Neuronal stem cell (in vitro differentiated cells): ENCODE results near the gene AVL9.

ENCODE experiments used
- DNase-seq: peaks from one replicate; pipeline ENCODE4 v3.0.0-alpha.2; 2013; ENCODE audit warnings: low spot score
- H2AFZ ChIP-seq: one replicate; pipeline ENCODE4 v1.6.1; 2013; ENCODE audit warnings: mild to moderate bottlenecking, low read length, inconsistent platforms
- H2AK5ac ChIP-seq: 2 replicates; pipeline ENCODE4 v1.6.1; 2013; ENCODE audit warnings: low read depth, mild to moderate bottlenecking, inconsistent platforms, low read length, moderate library complexity, mixed read lengths
- H2BK120ac ChIP-seq: 2 replicates; pipeline ENCODE4 v1.6.1; 2013; ENCODE audit warnings: low read depth, mild to moderate bottlenecking, inconsistent platforms, low read length, moderate library complexity, mixed read lengths
- H2BK12ac ChIP-seq: one replicate; pipeline ENCODE4 v1.6.1; 2013; ENCODE audit warnings: low read length, inconsistent platforms
- H2BK15ac ChIP-seq: 2 replicates; pipeline ENCODE4 v1.6.1; 2013; ENCODE audit warnings: mild to moderate bottlenecking, low read length, inconsistent platforms, mixed read lengths
- H2BK5ac ChIP-seq: one replicate; pipeline ENCODE4 v1.6.1; 2013; ENCODE audit warnings: inconsistent platforms, mild to moderate bottlenecking, low read length, moderate library complexity
- H3K14ac ChIP-seq: one replicate; pipeline ENCODE4 v1.6.1; 2013; ENCODE audit warnings: low read length, inconsistent platforms
- H3K18ac ChIP-seq: 2 replicates; pipeline ENCODE4 v1.6.1; 2013; ENCODE audit warnings: low read length, inconsistent platforms
- H3K23ac ChIP-seq: 2 replicates; pipeline ENCODE4 v1.6.1; 2013; ENCODE audit warnings: low read depth, mild to moderate bottlenecking, mixed read lengths, low read length, inconsistent platforms; ENCODE audit not compliant: poor library complexity
- H3K27ac ChIP-seq: replicated peaks from 3 replicates; pipeline ENCODE4 v1.5.1; 2013; ENCODE audit warnings: low read length, inconsistent platforms
- H3K27me3 ChIP-seq, 3 experiments: 2 replicates each; pipeline ENCODE4 v1.6.1; 2013; ENCODE audit warnings: low read length in 3 of 3, mild to moderate bottlenecking in 2 of 3, inconsistent platforms in 1 of 3, low read depth in 1 of 3, mixed read lengths in 1 of 3, moderate library complexity in 1 of 3; ENCODE audit not compliant: control insufficient read depth in 3 of 3, insufficient read depth in 3 of 3
- H3K36me3 ChIP-seq, 2 donors: replicated peaks in 1 of 2; 2 replicates each; pipeline ENCODE4 v1.6.1; 2013; ENCODE audit warnings: low read length in 2 of 2; ENCODE audit not compliant: control insufficient read depth in 2 of 2, insufficient read depth in 2 of 2
- H3K4ac ChIP-seq: 2 replicates; pipeline ENCODE4 v1.6.1; 2013; ENCODE audit warnings: inconsistent platforms, mild to moderate bottlenecking, low read length, moderate library complexity
- H3K4me1 ChIP-seq, 2 donors: 1 replicate in 1 of 2; 2 replicates in 1 of 2; pipeline ENCODE4 v1.6.1; 2013; ENCODE audit warnings: low read length in 2 of 2, low read depth in 1 of 2; ENCODE audit not compliant: control insufficient read depth in 2 of 2, insufficient read depth in 1 of 2
- H3K4me2 ChIP-seq: one replicate; pipeline ENCODE4 v1.6.1; 2013; ENCODE audit warnings: mild to moderate bottlenecking, low read length, inconsistent platforms; ENCODE audit not compliant: insufficient read depth, poor library complexity, severe bottlenecking
- H3K4me3 ChIP-seq, 2 donors: 2 replicates each; pipeline ENCODE4 v1.5.1; 2013; ENCODE audit warnings: low read length in 2 of 2, mild to moderate bottlenecking in 2 of 2, inconsistent platforms in 1 of 2, moderate library complexity in 1 of 2
- H3K79me1 ChIP-seq: one replicate; pipeline ENCODE4 v1.6.1; 2013; ENCODE audit warnings: low read depth, mild to moderate bottlenecking, inconsistent platforms, low read length, moderate library complexity
- H3K9ac ChIP-seq: one replicate; pipeline ENCODE4 v1.6.1; 2013; ENCODE audit warnings: mild to moderate bottlenecking, low read depth, low read length, inconsistent platforms; ENCODE audit not compliant: poor library complexity
- H3K9me3 ChIP-seq, 2 donors: replicated peaks in 1 of 2; 2 replicates each; pipeline versions ENCODE3 to v1.6.1; 2013; ENCODE audit warnings: low read length in 2 of 2, mild to moderate bottlenecking in 2 of 2, inconsistent platforms in 1 of 2, low read depth in 1 of 2, mixed read lengths in 1 of 2, moderate library complexity in 1 of 2; ENCODE audit not compliant: control insufficient read depth in 2 of 2, insufficient read depth in 1 of 2
- H4K8ac ChIP-seq: one replicate; pipeline ENCODE4 v1.6.1; 2013; ENCODE audit warnings: low read depth, mild to moderate bottlenecking, inconsistent platforms, low read length, moderate library complexity
- H4K91ac ChIP-seq: one replicate; pipeline ENCODE4 v1.6.1; 2013; ENCODE audit warnings: low read length, low read depth, mild to moderate bottlenecking, inconsistent platforms; ENCODE audit not compliant: poor library complexity
- WGBS, 2 donors: extraction: QIAGEN DNeasy Blood & Tissue Kit; methylation state at CpG; one replicate each; pipeline ENCODE4 v1.1.7; 2013; ENCODE audit warnings: missing lambda C conversion rate in 2 of 2, mixed read lengths in 1 of 2; ENCODE audit not compliant: insufficient read length in 2 of 2, insufficient replicate concordance in 1 of 2; ENCODE audit errors: extremely low coverage in 2 of 2; 5-methylcytosine and 5-hydroxymethylcytosine counted together

AVL9 gene

DNA sequence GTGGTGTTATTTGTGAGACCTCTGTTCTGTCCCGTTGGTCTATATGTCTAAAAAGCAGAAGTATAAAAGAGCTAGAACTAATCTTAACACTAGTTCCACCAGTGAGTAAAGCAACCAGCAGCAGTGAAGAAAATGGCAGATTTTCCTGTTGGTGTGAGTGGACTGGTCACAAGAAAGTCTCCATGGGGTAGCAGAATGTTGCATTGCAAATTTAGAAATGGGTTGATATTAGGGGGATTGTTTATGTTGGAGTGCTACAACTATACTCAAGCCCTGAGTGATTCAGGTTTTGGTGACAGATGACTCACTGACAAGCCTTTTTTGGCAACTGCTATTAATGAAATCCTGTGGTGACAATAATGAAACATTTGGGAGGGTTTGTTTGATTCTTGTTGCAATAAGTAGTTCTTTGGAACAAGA is 5.6 kb downstream of the AVL9 start:
- Histone ChIP-seq H4K91ac (no peak overlapping the region), H3K18ac (no peak overlapping the region), H2BK15ac (no peak overlapping the region), H3K27ac (no peak overlapping the region), H3K4me2 (no peak overlapping the region), H3K4me3 (no peak overlapping the region), H3K23ac (no peak overlapping the region), H3K27me3 (no peaks in the 10 kb centered on the region), H3K36me3 (peaks cover 0 to 21% of the 10 kb centered on the region in 2 donors), H2AK5ac (no peak overlapping the region), H4K8ac (no peak overlapping the region), H3K9ac (no peak overlapping the region), H3K4me1 (peaks cover 5 to 12% of the 10 kb centered on the region in 2 donors), H2BK12ac (no peak overlapping the region), H3K9me3 (peaks cover 0 to 11% of the 10 kb centered on the region in 2 donors), H2BK5ac (no peak overlapping the region), H3K4ac (no peak overlapping the region), H2BK120ac (no peak overlapping the region), H3K14ac (no peak overlapping the region), H2AFZ (no peak overlapping the region), H3K79me1 (peaks cover 4% of the 10 kb centered on the region)
- no CpG with 5 or more reads among the region's 1 CpG for WGBS, 2 donors
- DNase-seq, result no peak

DNA sequence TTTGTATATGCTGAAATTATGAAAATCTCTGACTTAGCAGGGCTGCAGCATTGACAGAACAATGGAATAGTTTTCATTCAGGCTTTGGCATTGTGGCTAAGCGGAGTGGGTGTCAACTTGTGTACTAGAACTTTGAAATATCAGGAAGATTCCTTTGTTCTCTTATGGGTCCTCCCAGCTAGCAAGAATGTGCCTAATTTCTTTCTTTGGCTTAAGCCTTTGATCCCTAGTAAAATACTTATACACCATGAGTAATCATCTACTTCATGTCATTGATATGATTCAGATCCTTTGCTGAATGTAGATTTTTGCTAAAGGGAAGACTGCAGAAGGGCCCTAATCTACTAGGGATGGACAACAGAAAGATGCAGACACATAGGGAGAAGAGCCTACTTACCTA is 6.2 kb downstream of the AVL9 start:
- no peak overlapping the region for H2BK120ac ChIP-seq
- WGBS, 2 donors, result no CpG with 5 or more reads among the region's 1 CpG
- H3K9ac ChIP-seq, result no peak overlapping the region
- no peak overlapping the region for H3K4me3 ChIP-seq
- H3K4me2 ChIP-seq, result no peak overlapping the region
- no peak overlapping the region for H2AK5ac ChIP-seq
- H3K27me3 ChIP-seq, result no peaks in the 10 kb centered on the region
- DNase-seq, result no peak
- H2BK15ac ChIP-seq, result no peak overlapping the region
- no peak overlapping the region for H3K23ac ChIP-seq
- peaks cover 0 to 26% of the 10 kb centered on the region in 2 donors for H3K36me3 ChIP-seq
- no peak overlapping the region for H4K8ac ChIP-seq
- H3K14ac ChIP-seq, result no peak overlapping the region
- no peak overlapping the region for H4K91ac ChIP-seq
- H3K4ac ChIP-seq, result no peak overlapping the region
- H3K4me1 ChIP-seq, result peaks cover 5 to 12% of the 10 kb centered on the region in 2 donors
- no peak overlapping the region for H2BK5ac ChIP-seq
- no peak overlapping the region for H3K18ac ChIP-seq
- peaks cover 0 to 14% of the 10 kb centered on the region in 2 donors for H3K9me3 ChIP-seq
- H3K27ac ChIP-seq, result no peak overlapping the region
- H2AFZ ChIP-seq, result no peak overlapping the region
- peaks cover 4% of the 10 kb centered on the region for H3K79me1 ChIP-seq
- no peak overlapping the region for H2BK12ac ChIP-seq

DNA sequence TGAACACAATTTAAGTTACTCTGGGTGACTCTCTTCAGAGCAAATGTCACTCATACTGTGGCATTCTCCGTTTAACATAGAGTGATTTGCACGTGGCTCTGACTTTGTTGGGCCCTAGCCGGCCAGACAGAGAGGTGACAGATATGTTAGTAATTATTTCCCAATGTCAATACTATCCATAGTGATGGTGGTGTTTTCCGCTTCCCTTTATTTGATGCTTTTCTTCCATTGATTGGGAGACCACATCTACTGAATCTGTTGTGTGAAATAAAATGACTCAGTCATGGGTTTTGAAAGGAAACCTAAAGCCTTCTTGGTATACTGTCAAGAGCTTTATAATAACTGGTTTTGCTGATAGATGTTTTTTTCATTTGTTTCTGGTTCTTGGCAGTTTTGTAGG is 7.4 kb downstream of the AVL9 start:
- peaks cover 0 to 29% of the 10 kb centered on the region in 2 donors for H3K36me3 ChIP-seq
- no peak overlapping the region for H3K9ac ChIP-seq
- no peak overlapping the region for H2BK12ac ChIP-seq
- peaks cover 0 to 14% of the 10 kb centered on the region in 2 donors for H3K9me3 ChIP-seq
- no peak overlapping the region for H2BK5ac ChIP-seq
- H3K23ac ChIP-seq, result no peak overlapping the region
- WGBS, 2 donors, result no CpG with 5 or more reads among the region's 4 CpGs
- no peak overlapping the region for H3K18ac ChIP-seq
- H4K91ac ChIP-seq, result no peak overlapping the region
- no peaks in the 10 kb centered on the region for H3K27me3 ChIP-seq
- no peak overlapping the region for H2AFZ ChIP-seq
- H2BK15ac ChIP-seq, result no peak overlapping the region
- no peak for DNase-seq
- H2BK120ac ChIP-seq, result no peak overlapping the region
- peaks cover 3 to 12% of the 10 kb centered on the region in 2 donors for H3K4me1 ChIP-seq
- H3K4ac ChIP-seq, result no peak overlapping the region
- H3K4me2 ChIP-seq, result no peak overlapping the region
- H3K27ac ChIP-seq, result no peak overlapping the region
- peaks cover 2% of the 10 kb centered on the region for H3K79me1 ChIP-seq
- H3K4me3 ChIP-seq, result no peak overlapping the region
- no peak overlapping the region for H4K8ac ChIP-seq
- H2AK5ac ChIP-seq, result no peak overlapping the region
- no peak overlapping the region for H3K14ac ChIP-seq

DNA sequence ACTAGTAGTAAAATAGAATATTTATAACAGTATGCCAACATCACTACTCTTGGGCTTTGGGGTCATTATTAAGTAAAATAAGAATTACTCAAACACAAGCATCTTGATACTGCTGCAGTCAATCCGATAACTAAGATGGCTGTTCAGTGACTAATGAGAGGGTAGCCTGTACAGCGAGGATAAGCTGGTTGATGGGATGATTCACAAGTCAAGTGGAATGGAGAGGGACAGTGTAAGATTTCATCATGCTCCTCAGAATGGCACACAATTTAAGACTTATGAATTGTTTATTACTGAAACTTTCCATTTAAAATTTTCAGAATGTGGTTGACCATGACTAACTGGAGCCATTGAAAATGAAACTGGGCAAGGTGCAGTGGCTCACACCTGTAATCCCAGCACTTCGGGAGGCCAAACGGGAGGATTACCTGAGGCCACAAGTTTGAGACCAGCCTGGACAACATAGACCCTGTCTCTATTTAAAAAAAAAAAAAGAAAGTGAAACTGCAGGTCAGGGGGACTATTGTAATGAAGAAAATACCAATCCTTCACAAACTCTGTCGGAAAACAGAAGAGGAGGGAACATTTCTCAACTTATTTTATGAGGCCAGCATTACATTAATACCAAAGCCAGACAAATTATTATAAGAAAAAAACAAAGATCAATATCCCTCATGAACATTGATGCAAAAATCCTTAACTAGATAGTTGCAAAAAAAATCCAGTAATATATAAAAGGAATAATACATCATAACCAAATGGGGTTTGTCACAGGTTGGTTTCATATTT is 11.2 kb downstream of the AVL9 start:
- WGBS, 2 donors, result no CpG with 5 or more reads among the region's 5 CpGs
- Histone ChIP-seq H4K91ac (no peak overlapping the region), H3K18ac (no peak overlapping the region), H3K27ac (no peak overlapping the region), H3K14ac (no peak overlapping the region), H3K27me3 (no peaks in the 10 kb centered on the region), H2BK5ac (no peak overlapping the region), H3K4me1 (peaks cover 0 to 7% of the 10 kb centered on the region in 2 donors), H2BK12ac (no peak overlapping the region), H3K79me1 (peaks cover 3% of the 10 kb centered on the region), H3K4me2 (no peak overlapping the region), H3K23ac (no peak overlapping the region), H4K8ac (no peak overlapping the region), H2BK120ac (no peak overlapping the region), H2AFZ (no peak overlapping the region), H2BK15ac (no peak overlapping the region), H3K4ac (no peak overlapping the region), H3K36me3 (peaks cover 0 to 29% of the 10 kb centered on the region in 2 donors), H3K9ac (no peak overlapping the region), H3K9me3 (peaks cover 0 to 20% of the 10 kb centered on the region in 2 donors), H2AK5ac (no peak overlapping the region), H3K4me3 (no peak overlapping the region)
- DNase-seq, result no peak
